Natural killer cell (primary cell): ENCODE data around the gene MAST4. TPM values are rescaled to one million over a fixed set of nuclear protein-coding genes. Genes with fewer than 3 reads are reported as not detected.
A peak's percentile ranks its signal among the peaks of the same experiment; 100 is the strongest.

Source experiments
- ATAC-seq, 3 donors: fragments of 150-1000 bp in 2 of 3; fragments of 200-7000 bp in 1 of 3; cut with Tn5 transposase; 1 replicate in 1 of 3; 2 replicates in 2 of 3; pipeline ENCODE4 v1.10.0; 2021; ENCODE audit warnings: mild to moderate bottlenecking in 2 of 3, moderate library complexity in 2 of 3
- DNase-seq, 2 donors: peaks; one replicate each; pipeline versions ENCODE4 v3.0.0 to v3.0.0-alpha.2; 2013 to 2021; ENCODE audit warnings: mixed read lengths in 1 of 2
- H3K27ac ChIP-seq: one replicate; pipeline ENCODE4 v1.5.1; 2013; ENCODE audit warnings: mild to moderate bottlenecking, low read length
- H3K27me3 ChIP-seq: one replicate; pipeline ENCODE4 v1.6.1; 2013; ENCODE audit warnings: low read length; ENCODE audit not compliant: control insufficient read depth, insufficient read depth
- H3K36me3 ChIP-seq: one replicate; pipeline ENCODE4 v1.6.1; 2013; ENCODE audit warnings: low read length; ENCODE audit not compliant: control insufficient read depth, insufficient read depth
- H3K4me1 ChIP-seq: one replicate; pipeline ENCODE4 v1.6.1; 2013; ENCODE audit warnings: low read length; ENCODE audit not compliant: control insufficient read depth, insufficient read depth
- H3K4me3 ChIP-seq: one replicate; pipeline ENCODE4 v1.5.1; 2013; ENCODE audit warnings: low read length
- H3K9me3 ChIP-seq: one replicate; pipeline ENCODE4 v1.6.1; 2013; ENCODE audit warnings: low read length; ENCODE audit not compliant: control insufficient read depth, insufficient read depth
- H3K27ac Mint-ChIP-seq, 2 donors: one replicate each; pipeline ENCODE4 v1.8.0; 2022; ENCODE audit warnings: mild to moderate bottlenecking in 2 of 2, mixed read lengths in 2 of 2, moderate library complexity in 1 of 2
- H3K27me3 Mint-ChIP-seq, 2 donors: one replicate each; pipeline ENCODE4 v1.8.0; 2022; ENCODE audit warnings: low read depth in 2 of 2, mixed read lengths in 2 of 2
- H3K36me3 Mint-ChIP-seq: one replicate; pipeline ENCODE4 v1.8.0; 2022; ENCODE audit warnings: mixed read lengths
- H3K4me1 Mint-ChIP-seq, 2 donors: one replicate each; pipeline ENCODE4 v1.8.0; 2022; ENCODE audit warnings: mixed read lengths in 2 of 2
- H3K4me3 Mint-ChIP-seq: one replicate; pipeline ENCODE4 v1.8.0; 2022; ENCODE audit warnings: mild to moderate bottlenecking, moderate library complexity, mixed read lengths
- H3K9me3 Mint-ChIP-seq, 2 donors: one replicate each; pipeline ENCODE4 v1.8.0; 2022; ENCODE audit warnings: mixed read lengths in 2 of 2
- CTCF ChIP-seq: fragments of 200-600 bp; IDR thresholded peaks from one replicate; pipeline ENCODE4 v1.8.0; 2022; ENCODE audit warnings: antibody characterized with exemption
- WGBS: methylation state at CpG from one replicate; pipeline ENCODE4 v1.1.7; 2013; ENCODE audit warnings: missing lambda C conversion rate; ENCODE audit not compliant: insufficient coverage; 5-methylcytosine and 5-hydroxymethylcytosine counted together
- intact Hi-C: fragments of 100-400 bp; cut with micrococcal nuclease; formaldehyde crosslinking; loops from one replicate; pipeline ENCODE4 v1.14.2; 2022
- total RNA-seq, 4 donors: library from RNA; stranded (reverse); fragments of 120-200 nt in 1 of 4; gene quantifications; one replicate each; pipeline versions ENCODE4 v1.2.3 to v1.2.4, GENCODE V29; 2013 to 2022

The MAST4 gene
- total RNA-seq, 3 donors from 2014 or later (not counting 1 experiment from before 2014, with no cell fraction given): 6.5 to 14.1 (median 12.7) TPM

DNA sequence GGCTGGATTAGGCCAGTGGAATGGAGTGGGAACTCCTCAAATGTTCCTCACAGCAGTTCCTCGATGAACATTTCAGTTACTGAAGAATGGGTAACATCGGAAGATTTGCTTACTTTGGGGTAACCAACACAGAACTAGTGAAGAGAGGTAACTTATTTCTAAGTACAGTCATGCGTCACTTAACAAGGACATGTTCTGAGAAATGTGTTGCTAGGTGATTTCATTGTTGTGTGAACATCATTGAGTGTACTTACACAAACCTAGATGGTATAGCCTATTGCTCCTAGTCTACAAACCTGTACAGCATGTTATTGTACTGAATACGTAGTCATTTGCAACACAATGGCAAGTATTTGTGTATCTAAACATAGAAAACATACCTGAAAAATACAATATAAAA, 228.3 kb downstream of the MAST4 start:
- H3K27ac Mint-ChIP-seq: no peak overlapping the region
- intact Hi-C loops: no loop called here
- Histone ChIP-seq H3K4me3 (no peak overlapping the region), H3K27ac (no peak overlapping the region), H3K4me1 (peaks cover 13% of the 10 kb centered on the region), H3K9me3 (no peaks in the 10 kb centered on the region), H3K27me3 (peaks cover 3% of the 10 kb centered on the region), H3K36me3 (no peaks in the 10 kb centered on the region)
- H3K36me3 Mint-ChIP-seq: no peaks in the 10 kb centered on the region
- no peak for DNase-seq
- no peaks in the 10 kb centered on the region for H3K9me3 Mint-ChIP-seq
- no peak for TF ChIP-seq CTCF
- 87% methylated on average over 3 of the region's 4 CpGs for WGBS
- peaks cover 17 to 39% of the 10 kb centered on the region in 2 donors for H3K27me3 Mint-ChIP-seq
- no peak for ATAC-seq
- no peak overlapping the region for H3K4me3 Mint-ChIP-seq
- H3K4me1 Mint-ChIP-seq: peaks cover 15 to 16% of the 10 kb centered on the region in 2 donors

- DNase-seq: no peak
- H3K27ac ChIP-seq: no peak overlapping the region
- intact Hi-C loops: no loop called here
- Mint-ChIP-seq H3K36me3 (no peaks in the 10 kb centered on the region), H3K27ac (no peak overlapping the region), H3K9me3 (no peaks in the 10 kb centered on the region), H3K27me3 (peaks cover 25 to 39% of the 10 kb centered on the region in 2 donors), H3K4me3 (no peak overlapping the region), H3K4me1 (peaks cover 15 to 21% of the 10 kb centered on the region in 2 donors)
- peaks cover 3% of the 10 kb centered on the region for H3K27me3 ChIP-seq
- no peaks in the 10 kb centered on the region for H3K9me3 ChIP-seq
- peaks cover 13% of the 10 kb centered on the region for H3K4me1 ChIP-seq
- no peak for TF ChIP-seq CTCF
- no peak overlapping the region for H3K4me3 ChIP-seq
- no peak for ATAC-seq
- WGBS: 90% methylated on average over 6 of the region's 7 CpGs
- H3K36me3 ChIP-seq: no peaks in the 10 kb centered on the region
Measured at GRCh38 chr5:66826263-66826662, 230.1 kb downstream of the MAST4 start.

- Mint-ChIP-seq H3K27me3 (peaks cover 25 to 43% of the 10 kb centered on the region in 2 donors), H3K9me3 (no peaks in the 10 kb centered on the region), H3K4me3 (no peak overlapping the region), H3K4me1 (peaks cover 15 to 21% of the 10 kb centered on the region in 2 donors), H3K27ac (no peak overlapping the region), H3K36me3 (no peaks in the 10 kb centered on the region)
- Histone ChIP-seq H3K9me3 (no peaks in the 10 kb centered on the region), H3K27me3 (peaks cover 3% of the 10 kb centered on the region), H3K36me3 (no peaks in the 10 kb centered on the region), H3K4me1 (peaks cover 13% of the 10 kb centered on the region), H3K4me3 (no peak overlapping the region), H3K27ac (no peak overlapping the region)
- 86% methylated on average over 3 of the region's 3 CpGs for WGBS
- ATAC-seq (no peak), DNase-seq (no peak)
- intact Hi-C loops: no loop called here
- no peak for TF ChIP-seq CTCF
Measured at GRCh38 chr5:66826696-66827095, 230.5 kb downstream of the MAST4 start.

DNA sequence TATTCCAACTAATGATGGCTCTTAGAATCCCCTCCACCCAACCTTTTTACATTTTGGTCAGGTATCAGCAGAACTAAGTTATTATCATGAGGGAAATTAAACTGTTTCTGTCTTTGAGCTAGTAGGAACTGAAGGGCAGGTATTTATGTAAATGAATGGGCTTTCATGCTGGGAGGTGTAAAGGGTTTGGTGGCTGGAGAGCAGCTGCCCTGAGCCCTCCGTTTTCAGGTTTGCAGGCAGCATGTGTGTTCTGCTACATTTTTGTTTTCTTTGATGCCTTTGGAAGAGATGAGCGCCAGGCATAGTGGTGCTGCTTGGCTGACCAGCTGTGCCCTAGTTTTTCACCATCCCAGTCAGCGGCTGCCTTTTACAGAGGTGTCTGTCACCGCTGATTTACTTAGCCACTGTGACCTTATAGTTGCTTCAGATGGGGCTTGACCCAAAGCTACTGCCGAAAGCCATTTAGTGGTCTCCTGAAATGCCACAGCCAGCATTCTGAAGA, 231.9 kb downstream of the MAST4 start:
- TF ChIP-seq CTCF: no peak
- no peak overlapping the region for H3K27ac ChIP-seq
- Mint-ChIP-seq H3K9me3 (no peaks in the 10 kb centered on the region), H3K4me3 (peak overlapping the region; percentile 65), H3K27ac (peak overlapping the region in 1 of 2 donors; percentile 82), H3K36me3 (no peaks in the 10 kb centered on the region), H3K4me1 (peaks cover 15 to 21% of the 10 kb centered on the region in 2 donors), H3K27me3 (peaks cover 25 to 48% of the 10 kb centered on the region in 2 donors)
- H3K27me3 ChIP-seq: peaks cover 3% of the 10 kb centered on the region
- no peak for DNase-seq
- intact Hi-C loops: no loop called here
- peaks cover 13% of the 10 kb centered on the region for H3K4me1 ChIP-seq
- peak in 1 of 3 donors; percentile 17 for ATAC-seq
- H3K9me3 ChIP-seq: no peaks in the 10 kb centered on the region
- no peak overlapping the region for H3K4me3 ChIP-seq
- no peaks in the 10 kb centered on the region for H3K36me3 ChIP-seq
- WGBS: 17% methylated on average over 5 of the region's 5 CpGs
